IMR-90 (cell line): ENCODE results near the gene NFKBIA.
A peak's percentile ranks its signal among the peaks of the same experiment; 100 is the strongest.

Source experiments
- SMC3 ChIP-seq: fragments of 150-350 bp; IDR thresholded peaks from 2 replicates; pipeline ENCODE4 v1.6.1; 2016; ENCODE audit warnings: low read depth, mild to moderate bottlenecking, antibody characterized with exemption, low read length, moderate library complexity
- TF ChIP-seq, protein P1 (sequence below): fragments of 150-350 bp; IDR thresholded peaks from 2 replicates; pipeline ENCODE4 v1.6.1; 2017; ENCODE audit warnings: mild to moderate bottlenecking, antibody characterized with exemption, low read length, low read depth

DNA sequence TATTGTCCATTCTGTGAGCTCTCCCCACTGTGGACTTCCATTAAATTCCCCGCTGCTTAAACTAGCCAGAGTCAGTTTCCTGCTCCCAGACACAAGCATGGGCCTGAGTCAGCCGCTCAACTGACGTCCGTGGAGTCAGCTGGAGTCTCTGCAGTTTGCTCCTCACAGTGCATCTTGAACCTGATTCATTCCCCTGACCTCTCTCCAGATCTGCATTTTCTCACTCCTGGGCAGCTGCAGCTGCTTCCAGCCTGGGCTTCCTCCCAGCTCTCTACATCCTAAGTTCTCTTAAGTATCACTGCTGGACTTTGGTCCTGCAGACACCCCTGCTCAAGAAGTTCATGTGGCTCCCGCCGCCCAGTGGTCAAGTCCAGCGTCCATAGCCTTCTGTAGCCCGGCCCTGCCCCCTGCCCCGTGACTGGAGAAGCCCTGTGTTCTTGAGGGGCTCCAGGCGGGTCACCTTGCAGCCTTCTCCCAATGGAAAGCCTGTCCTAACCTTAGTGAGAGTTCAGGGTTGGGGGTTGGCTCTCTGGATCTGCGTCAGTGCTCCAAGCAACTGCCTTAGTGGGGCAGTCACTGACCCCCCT, 20.0 kb downstream of the NFKBIA start:
- TF ChIP-seq, protein P1, sequence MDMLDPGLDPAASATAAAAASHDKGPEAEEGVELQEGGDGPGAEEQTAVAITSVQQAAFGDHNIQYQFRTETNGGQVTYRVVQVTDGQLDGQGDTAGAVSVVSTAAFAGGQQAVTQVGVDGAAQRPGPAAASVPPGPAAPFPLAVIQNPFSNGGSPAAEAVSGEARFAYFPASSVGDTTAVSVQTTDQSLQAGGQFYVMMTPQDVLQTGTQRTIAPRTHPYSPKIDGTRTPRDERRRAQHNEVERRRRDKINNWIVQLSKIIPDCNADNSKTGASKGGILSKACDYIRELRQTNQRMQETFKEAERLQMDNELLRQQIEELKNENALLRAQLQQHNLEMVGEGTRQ: peak; percentile 36; the same call in 1 of the 2 replicates
- peak; percentile 21; the same call in 1 of the 2 replicates for TF ChIP-seq SMC3
